Activated CD4-positive, CD25-positive, alpha-beta regulatory T cell (primary cell): ENCODE measurements around the gene GRIPAP1.

ENCODE experiments used
- DNase-seq, 4 experiments: peaks; one replicate each; lab custom pipeline; 2025; lab: John Stamatoyannopoulos, UW

Gene GRIPAP1

GRCh38 chrX:48960291-48960690 lies 41.8 kb downstream of the GRIPAP1 start:
- DNase-seq, result no peak

GRCh38 chrX:48958635-48959094 lies 43.4 kb downstream of the GRIPAP1 start:
- DNase-seq, result no peak

GRCh38 chrX:48957827-48958634 lies 44.0 kb downstream of the GRIPAP1 start:
- peak; percentile 74 to 85 (median 82) for DNase-seq

GRCh38 chrX:48957477-48957826 lies 44.6 kb downstream of the GRIPAP1 start, which contains the start of gene OTUD5:
TSS of gene OTUD5 (minus strand) at chrX:48957607. CDS start at chrX:48957570, 37 bp downstream.
- DNase-seq, result peak; percentile 44 to 66 (median 62)

- peak in 3 of 4 experiments; percentile 5 to 18 (median 10) for DNase-seq
Measured at GRCh38 chrX:48956728-48957414, 45.2 kb downstream of the GRIPAP1 start.

GRCh38 chrX:48948589-48948988 lies 53.5 kb downstream of the GRIPAP1 start:
- no peak for DNase-seq

GRCh38 chrX:48945517-48946348 lies 56.3 kb downstream of the GRIPAP1 start:
- peak; percentile 9 to 28 (median 14) for DNase-seq

GRCh38 chrX:48942895-48943294 lies 59.2 kb downstream of the GRIPAP1 start:
- DNase-seq, result no peak

- DNase-seq, result no peak
Measured at GRCh38 chrX:48940404-48940955, 61.6 kb downstream of the GRIPAP1 start.

- no peak for DNase-seq
Measured at GRCh38 chrX:48939524-48940228, 62.4 kb downstream of the GRIPAP1 start.

GRCh38 chrX:48938721-48939425 lies 63.2 kb downstream of the GRIPAP1 start:
- DNase-seq, result peak; percentile 40 to 62 (median 48)

GRCh38 chrX:48937054-48937907 lies 64.8 kb downstream of the GRIPAP1 start:
- DNase-seq, result peak; percentile 58 to 83 (median 77)

- no peak for DNase-seq
Measured at GRCh38 chrX:48936429-48937053, 65.5 kb downstream of the GRIPAP1 start.

GRCh38 chrX:48935301-48935670 lies 66.8 kb downstream of the GRIPAP1 start:
- no peak for DNase-seq

GRCh38 chrX:48934581-48935300 lies 67.3 kb downstream of the GRIPAP1 start:
- DNase-seq, result no peak

GRCh38 chrX:48933757-48934156 lies 68.3 kb downstream of the GRIPAP1 start:
- DNase-seq, result no peak

- no peak for DNase-seq
Measured at GRCh38 chrX:48927736-48928382, 74.2 kb downstream of the GRIPAP1 start.

- DNase-seq, result no peak
Measured at GRCh38 chrX:48927123-48927522, 74.9 kb downstream of the GRIPAP1 start.
